ENCODE results near the gene YOD1. TPM values are rescaled to one million over a fixed set of nuclear protein-coding genes. Genes with fewer than 3 reads are reported as not detected.
A peak's percentile ranks its signal among the peaks of the same experiment; 100 is the strongest.

The YOD1 gene
- total RNA-seq, 1 donor from 2014 or later, result 8.0 TPM

DNA sequence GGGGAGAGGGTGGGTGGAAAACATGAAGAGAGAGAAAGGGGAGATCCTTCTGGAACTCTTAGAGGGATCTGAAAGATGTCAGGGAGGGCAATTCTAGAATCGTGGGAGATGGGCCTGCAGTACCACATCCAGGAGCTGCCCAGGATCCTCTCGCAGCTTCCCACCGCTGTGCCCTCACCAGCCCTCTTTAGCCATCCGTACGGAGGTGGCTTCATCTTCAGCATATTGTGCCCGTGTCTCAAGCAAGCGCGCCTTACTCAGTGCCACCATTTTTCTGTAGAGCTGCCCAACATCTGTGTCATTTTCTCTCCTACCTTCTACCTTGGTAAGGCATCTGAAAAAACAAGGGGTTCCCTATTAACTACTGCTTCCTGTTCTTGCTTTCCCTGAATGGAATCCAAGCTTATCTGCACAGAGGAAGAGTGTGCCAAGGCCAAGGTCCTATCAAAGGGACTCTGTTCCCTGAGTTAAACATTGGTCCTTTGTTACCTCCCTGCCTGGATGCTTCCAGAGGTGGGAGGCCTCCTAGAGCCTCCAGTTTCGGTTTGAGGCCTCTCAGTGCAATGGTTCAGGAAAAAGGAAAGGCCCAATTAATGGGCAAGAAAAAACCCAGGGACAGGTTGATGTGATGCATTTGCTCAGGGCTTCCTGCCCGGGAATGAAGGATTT lies 41.7 kb downstream of the YOD1 start:
- Mint-ChIP-seq H3K4me3 (no peak overlapping the region), H3K27me3 (peaks cover 51% of the 10 kb centered on the region), H3K27ac (no peak overlapping the region)

DNA sequence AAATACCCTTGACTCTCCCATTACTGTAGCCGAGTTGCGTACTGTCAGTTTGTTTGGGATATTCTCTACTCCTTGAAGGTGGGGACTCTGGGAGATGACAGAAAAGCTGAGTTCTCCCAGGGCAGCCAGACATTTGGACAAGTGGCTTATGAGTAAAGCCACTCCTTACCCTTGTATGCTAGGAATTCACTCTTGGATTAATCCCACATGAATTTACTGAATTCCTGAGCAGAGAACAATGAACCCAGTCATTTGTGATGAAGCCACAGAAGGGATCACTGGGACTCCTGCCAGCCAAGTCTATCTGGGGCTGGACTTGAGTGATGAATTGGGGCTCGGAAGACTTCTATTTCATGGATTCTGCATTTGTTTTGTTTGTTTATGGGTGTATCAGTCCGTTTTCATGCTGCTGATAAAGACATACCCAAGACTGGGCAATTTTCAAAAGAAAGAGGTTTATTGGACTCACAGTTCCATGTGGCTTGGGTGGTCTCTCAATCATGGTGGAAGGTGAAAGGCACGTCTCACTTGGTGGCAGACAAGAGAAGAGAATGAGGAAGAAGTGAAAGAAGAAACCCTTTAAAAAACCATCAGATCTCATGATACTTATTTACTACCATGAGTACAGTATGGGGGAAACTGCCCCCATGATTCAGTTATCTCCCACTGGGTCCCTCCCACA lies 43.5 kb downstream of the YOD1 start:
- intact Hi-C loops (cut with micrococcal nuclease), result loop anchor here (5.0 kb wide), 1 partner anchor 70 kb away; no protein-coding TSS in a partner anchor
- no peaks in the 10 kb centered on the region for H3K36me3 Mint-ChIP-seq (ENCODE audit: low read depth)
- no peak overlapping the region for H3K4me3 Mint-ChIP-seq
- H3K27me3 Mint-ChIP-seq, result peaks cover 39% of the 10 kb centered on the region
- no peak overlapping the region for H3K27ac Mint-ChIP-seq
- DNase-seq, result no peak
- no peaks in the 10 kb centered on the region for H3K4me1 Mint-ChIP-seq
- no peaks in the 10 kb centered on the region for H3K9me3 Mint-ChIP-seq

More for the DNA sequence above, 41.7 kb downstream of the YOD1 start:
- Mint-ChIP-seq H3K9me3 (no peaks in the 10 kb centered on the region), H3K36me3 (ENCODE audit: low read depth) (no peaks in the 10 kb centered on the region), H3K4me1 (no peaks in the 10 kb centered on the region)
- intact Hi-C loops (cut with micrococcal nuclease), result loop anchor here (5.0 kb wide), 1 partner anchor 68 kb away; no protein-coding TSS in a partner anchor
- no peak for DNase-seq

DNA sequence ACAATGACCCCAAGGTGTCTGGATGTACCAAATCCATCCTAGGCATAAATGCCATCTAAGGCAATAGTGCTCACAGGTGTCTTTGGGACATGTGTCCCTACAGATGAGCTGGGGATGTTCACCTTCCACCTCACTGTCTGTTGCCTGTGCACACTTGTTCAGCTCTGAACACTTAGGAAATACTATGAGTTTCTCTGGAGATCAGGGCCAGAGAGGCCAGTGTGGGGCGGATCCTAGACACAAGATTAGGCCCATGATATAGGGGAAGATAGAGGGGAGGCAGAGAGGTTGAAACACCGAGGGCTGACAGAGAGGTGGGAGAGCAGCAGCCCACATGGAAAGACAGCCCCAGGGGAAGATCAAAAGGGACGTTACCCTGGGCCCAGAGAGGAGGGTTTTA lies 44.1 kb downstream of the YOD1 start:
- intact Hi-C loops (cut with micrococcal nuclease), result loop anchor here (5.0 kb wide), 1 partner anchor 70 kb away; no protein-coding TSS in a partner anchor

DNA sequence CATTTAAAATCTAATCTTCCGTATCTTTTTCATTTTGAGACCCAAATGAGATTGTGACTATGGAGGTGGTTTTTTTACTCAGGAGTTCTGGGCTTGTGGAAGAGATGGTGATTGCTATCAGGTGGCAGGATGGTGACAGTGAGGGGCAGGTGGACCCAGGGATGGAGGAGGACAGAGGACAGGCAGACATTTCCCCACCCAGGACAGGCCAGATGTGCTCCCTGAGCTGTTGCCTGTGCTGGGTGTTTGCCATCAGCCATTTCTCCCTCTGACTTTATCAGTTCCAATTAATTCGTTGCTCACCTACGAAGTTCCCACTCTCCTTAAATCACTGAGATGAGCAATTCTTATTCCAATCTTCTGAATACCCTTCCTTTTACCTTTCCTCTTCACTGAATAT lies 44.9 kb downstream of the YOD1 start:
- Mint-ChIP-seq H3K27ac (no peak overlapping the region), H3K36me3 (ENCODE audit: low read depth) (no peaks in the 10 kb centered on the region), H3K4me1 (no peaks in the 10 kb centered on the region), H3K9me3 (no peaks in the 10 kb centered on the region), H3K27me3 (peaks cover 32% of the 10 kb centered on the region), H3K4me3 (no peak overlapping the region)
- intact Hi-C loops (cut with micrococcal nuclease), result loop anchor here (5.0 kb wide), 1 partner anchor 71 kb away; no protein-coding TSS in a partner anchor
- no peak for DNase-seq

More for the DNA sequence above, 44.1 kb downstream of the YOD1 start:
- no peaks in the 10 kb centered on the region for H3K36me3 Mint-ChIP-seq (ENCODE audit: low read depth)
- H3K4me3 Mint-ChIP-seq, result no peak overlapping the region
- no peaks in the 10 kb centered on the region for H3K4me1 Mint-ChIP-seq
- H3K27me3 Mint-ChIP-seq, result peaks cover 34% of the 10 kb centered on the region
- DNase-seq, result no peak
- H3K9me3 Mint-ChIP-seq, result no peaks in the 10 kb centered on the region
- H3K27ac Mint-ChIP-seq, result no peak overlapping the region

DNA sequence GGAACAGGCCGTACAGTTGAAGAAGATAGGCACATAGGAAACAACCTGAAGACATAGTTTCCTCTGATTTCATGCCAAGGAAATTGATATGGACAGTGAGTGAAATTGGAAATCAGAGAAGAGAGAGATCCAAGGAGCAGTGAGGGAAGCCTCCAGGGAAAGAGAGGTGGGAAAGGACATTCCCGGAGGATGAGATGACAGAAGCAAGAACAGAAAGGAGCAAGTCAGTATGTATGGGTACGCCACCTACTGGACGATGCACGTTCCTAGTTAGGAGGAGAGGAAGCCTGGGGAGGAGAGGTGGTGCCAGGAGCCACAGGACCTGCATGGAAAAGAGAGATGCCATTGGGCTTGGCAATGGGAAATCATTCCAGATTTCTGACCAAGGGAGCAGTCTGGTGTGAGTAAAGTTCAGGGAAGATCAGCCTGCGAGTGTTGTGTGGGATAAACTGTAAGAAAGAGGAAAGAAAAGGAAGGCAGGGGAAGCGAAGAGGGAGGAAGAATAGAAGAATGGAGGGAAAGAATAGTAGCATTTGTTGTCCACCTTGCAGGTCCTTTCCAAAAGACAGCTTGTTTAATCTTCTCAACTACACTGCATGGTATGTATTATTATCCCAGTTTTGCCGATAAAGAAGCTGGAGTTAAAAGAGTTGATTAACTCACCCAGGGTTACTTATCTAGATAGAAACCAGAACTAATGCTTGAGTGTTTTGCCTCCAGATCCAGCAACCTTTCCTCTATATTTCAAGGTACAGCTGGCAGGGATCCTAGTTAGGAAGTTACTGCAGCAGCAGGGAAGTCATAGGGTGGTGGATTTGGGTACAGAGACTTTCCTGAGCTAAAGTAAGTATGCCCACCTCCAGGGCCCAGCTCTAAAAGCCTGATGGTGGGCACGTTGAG lies 45.8 kb downstream of the YOD1 start:
- intact Hi-C loops (cut with micrococcal nuclease), result loop anchor here (5.0 kb wide), 1 partner anchor 72 kb away; no protein-coding TSS in a partner anchor
- Mint-ChIP-seq H3K27ac (no peak overlapping the region), H3K36me3 (ENCODE audit: low read depth) (no peaks in the 10 kb centered on the region)

DNA sequence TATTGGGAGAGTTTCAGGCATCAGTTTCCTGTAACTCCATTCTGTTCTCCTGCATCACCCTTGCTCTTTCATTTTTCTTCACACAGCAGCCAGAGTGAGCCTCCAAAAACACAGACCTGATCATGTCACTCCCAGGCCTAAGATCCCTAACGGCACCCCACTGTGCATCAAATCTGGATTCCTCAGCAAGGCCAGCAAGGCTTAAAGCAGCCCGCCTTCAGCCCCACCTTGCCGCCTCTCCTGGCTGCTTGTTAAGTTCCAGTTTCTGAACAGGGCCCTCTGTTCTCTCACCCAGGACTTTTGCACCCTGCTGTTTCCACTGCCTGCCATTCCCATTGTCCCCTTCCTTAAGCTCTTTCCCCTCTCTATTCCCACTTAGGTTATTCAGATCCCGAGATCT lies 47.8 kb downstream of the YOD1 start:
- H3K36me3 Mint-ChIP-seq (ENCODE audit: low read depth), result no peaks in the 10 kb centered on the region
- H3K4me3 Mint-ChIP-seq, result no peak overlapping the region
- H3K4me1 Mint-ChIP-seq, result no peaks in the 10 kb centered on the region
- intact Hi-C loops (cut with micrococcal nuclease), result no loop called here
- H3K27ac Mint-ChIP-seq, result no peak overlapping the region
- peaks cover 24% of the 10 kb centered on the region for H3K27me3 Mint-ChIP-seq
- H3K9me3 Mint-ChIP-seq, result no peaks in the 10 kb centered on the region
- no peak for DNase-seq

More for the DNA sequence above, 45.8 kb downstream of the YOD1 start:
- no peaks in the 10 kb centered on the region for H3K4me1 Mint-ChIP-seq
- H3K27me3 Mint-ChIP-seq, result peaks cover 28% of the 10 kb centered on the region
- H3K9me3 Mint-ChIP-seq, result no peaks in the 10 kb centered on the region
- peak; percentile 77 for DNase-seq
- H3K4me3 Mint-ChIP-seq, result no peak overlapping the region

DNA sequence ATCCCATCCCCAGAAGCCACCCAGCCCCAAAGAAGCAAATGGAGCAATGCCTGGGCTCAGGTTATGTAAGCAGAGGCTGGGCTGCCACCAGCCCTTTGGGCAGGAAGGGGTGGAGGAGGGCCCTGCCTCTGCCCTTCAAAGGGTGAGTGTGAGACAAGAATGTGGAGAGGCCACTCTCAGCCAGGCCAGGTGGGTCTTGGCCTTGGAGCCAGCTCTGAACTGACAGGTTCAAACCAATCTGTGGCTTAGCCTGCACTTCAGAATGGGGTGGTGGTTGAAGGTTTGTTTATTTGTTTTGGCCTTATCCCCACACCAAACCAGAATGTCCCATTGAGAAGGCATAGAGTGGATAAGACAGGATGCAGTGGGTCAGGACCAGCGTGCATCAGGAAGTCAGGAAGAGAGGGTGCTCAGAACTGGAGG lies 48.3 kb downstream of the YOD1 start:
- H3K36me3 Mint-ChIP-seq (ENCODE audit: low read depth), result no peaks in the 10 kb centered on the region
- no peaks in the 10 kb centered on the region for H3K4me1 Mint-ChIP-seq
- intact Hi-C loops (cut with micrococcal nuclease), result no loop called here
- no peak for DNase-seq
- H3K27ac Mint-ChIP-seq, result no peak overlapping the region
- no peak overlapping the region for H3K4me3 Mint-ChIP-seq
- H3K27me3 Mint-ChIP-seq, result peaks cover 23% of the 10 kb centered on the region
- H3K9me3 Mint-ChIP-seq, result no peaks in the 10 kb centered on the region

DNA sequence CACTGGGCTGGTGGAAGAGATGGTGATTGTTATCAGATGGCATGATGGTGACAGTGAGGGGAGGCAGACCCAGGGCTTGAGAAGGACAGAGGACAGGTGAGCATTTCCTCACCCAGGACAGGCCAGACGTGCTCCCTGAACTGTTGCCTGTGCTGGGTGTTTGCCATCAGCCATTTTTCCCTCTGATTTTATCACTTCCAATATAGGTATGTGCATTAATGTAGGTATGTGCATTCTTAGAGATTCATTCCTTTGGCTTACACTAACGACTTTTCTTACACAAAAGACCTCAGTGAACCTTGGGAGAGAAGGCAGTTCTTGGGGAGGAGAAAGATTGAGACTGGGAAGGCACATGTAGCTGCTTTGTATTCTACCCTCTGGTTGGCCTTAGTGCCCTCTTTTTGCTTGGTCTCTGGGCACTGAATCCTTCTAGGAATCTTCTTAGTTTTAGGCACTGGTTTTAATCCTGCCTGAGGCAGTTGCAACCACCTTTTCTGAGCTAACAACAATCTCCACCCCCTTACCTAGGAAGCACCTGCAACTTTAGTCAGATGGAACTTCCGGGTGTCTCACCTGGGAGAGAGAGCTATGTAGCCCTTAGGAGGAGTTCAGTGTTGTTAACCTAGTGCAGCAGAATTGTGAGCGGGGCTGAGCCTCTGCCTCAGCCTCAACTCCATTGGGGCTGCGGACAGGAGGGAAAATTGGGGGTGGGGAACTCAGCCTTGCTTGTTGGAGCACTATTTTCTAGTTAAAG lies 49.3 kb downstream of the YOD1 start:
- Mint-ChIP-seq H3K36me3 (ENCODE audit: low read depth) (no peaks in the 10 kb centered on the region), H3K27ac (no peak overlapping the region), H3K27me3 (peaks cover 23% of the 10 kb centered on the region), H3K4me1 (no peaks in the 10 kb centered on the region), H3K4me3 (no peak overlapping the region), H3K9me3 (no peaks in the 10 kb centered on the region)
- DNase-seq, result no peak
- intact Hi-C loops (cut with micrococcal nuclease), result no loop called here

DNA sequence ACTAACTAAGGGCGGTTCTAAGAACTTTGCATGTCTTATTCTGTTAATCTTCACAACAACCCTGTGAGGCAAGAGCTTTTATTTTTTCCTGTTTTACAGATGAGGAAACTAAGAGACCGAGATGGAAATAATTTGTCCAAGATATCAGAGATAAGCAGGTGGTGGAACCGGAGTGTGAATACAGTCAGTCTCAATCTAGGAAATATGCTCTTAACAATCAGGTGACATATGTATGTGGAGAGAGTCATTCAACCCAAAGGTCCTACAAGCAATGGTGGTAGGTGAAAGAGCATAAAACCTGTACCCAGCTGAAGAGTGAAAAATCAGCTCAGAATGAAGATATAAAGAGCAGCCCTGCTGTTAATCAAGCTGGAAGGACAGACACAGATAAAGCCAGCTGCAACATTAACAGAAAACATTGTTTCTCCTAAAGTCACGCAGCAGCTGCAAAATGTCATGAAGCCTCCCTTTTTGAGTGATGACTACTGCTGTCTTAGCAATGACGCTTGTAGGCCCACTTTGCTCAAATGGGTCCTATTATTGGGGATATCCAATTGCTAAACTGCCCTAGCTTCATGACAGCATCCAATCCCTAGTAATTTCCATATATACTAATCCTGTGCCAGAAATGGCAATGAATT lies 50.2 kb downstream of the YOD1 start:
- H3K9me3 Mint-ChIP-seq, result no peaks in the 10 kb centered on the region
- H3K27ac Mint-ChIP-seq, result no peak overlapping the region
- H3K27me3 Mint-ChIP-seq, result peaks cover 23% of the 10 kb centered on the region
- no peak overlapping the region for H3K4me3 Mint-ChIP-seq
- H3K36me3 Mint-ChIP-seq (ENCODE audit: low read depth), result no peaks in the 10 kb centered on the region
- intact Hi-C loops (cut with micrococcal nuclease), result no loop called here
- DNase-seq, result no peak
- no peaks in the 10 kb centered on the region for H3K4me1 Mint-ChIP-seq

DNA sequence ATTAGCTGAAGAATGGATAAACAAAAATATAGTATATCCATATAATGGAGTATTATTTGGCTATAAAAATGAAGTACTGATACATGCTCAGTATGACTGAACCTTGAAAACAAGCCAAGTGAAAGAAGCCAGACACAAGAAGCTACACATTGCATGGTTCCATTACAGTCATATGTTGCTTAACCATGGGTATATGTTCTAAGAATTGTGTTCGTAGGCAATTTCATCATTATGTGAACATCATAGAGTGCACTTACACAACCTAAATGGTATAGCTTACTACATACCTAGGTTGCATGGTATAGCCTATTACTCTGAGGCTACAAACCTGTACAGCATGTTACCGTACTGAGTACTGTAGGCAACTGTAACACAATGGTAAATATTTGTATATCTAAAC lies 52.2 kb downstream of the YOD1 start:
- H3K4me3 Mint-ChIP-seq, result no peak overlapping the region
- H3K4me1 Mint-ChIP-seq, result no peaks in the 10 kb centered on the region
- no peaks in the 10 kb centered on the region for H3K9me3 Mint-ChIP-seq
- H3K27me3 Mint-ChIP-seq, result peaks cover 32% of the 10 kb centered on the region
- intact Hi-C loops (cut with micrococcal nuclease), result no loop called here
- no peak overlapping the region for H3K27ac Mint-ChIP-seq
- no peaks in the 10 kb centered on the region for H3K36me3 Mint-ChIP-seq (ENCODE audit: low read depth)
- DNase-seq, result no peak
